Measurements from ENCODE around the gene ALPK1. TPM values are rescaled to one million over a fixed set of nuclear protein-coding genes. Genes with fewer than 3 reads are reported as not detected.

ALPK1 gene
- total RNA-seq = 30.1 and 38.3 TPM in 2 replicates

GRCh38 chr4:112296949-112297880 lies at the start of gene ALPK1:
ALPK1 (plus strand) TSS chr4:112297369.

Other genes starting within 250 kb of the ALPK1 start
- 0.83 and 1.9 TPM in 2 replicates for gene FAM241A, start 151.9 kb upstream of the ALPK1 start, total RNA-seq
- 17.2 and 20.7 TPM in 2 replicates for gene AP1AR, start 65.6 kb upstream of the ALPK1 start, total RNA-seq
- gene TIFA, start 11.5 kb upstream of the ALPK1 start, total RNA-seq = 2.6 and 3.6 TPM in 2 replicates
- not detected in 2 replicates for gene NEUROG2, start 218.8 kb downstream of the ALPK1 start, total RNA-seq

All from smooth muscle cell of trachea (primary cell).